Neural progenitor cell (in vitro differentiated cells): Measurements from ENCODE around the gene EFNB2. TPM values are rescaled to one million over a fixed set of nuclear protein-coding genes. Genes with fewer than 3 reads are reported as not detected.

ENCODE experiments used
- DNase-seq: peaks from one replicate; pipeline ENCODE4 v3.0.0-alpha.2; 2016; ENCODE audit warnings: low spot score
- H2AFZ ChIP-seq: fragments of 200-600 bp; sonication (generic); replicated peaks from 2 replicates; pipeline ENCODE4 v1.6.1; 2016; ENCODE audit warnings: antibody characterized with exemption
- H3F3A ChIP-seq: fragments of 200-600 bp; sonication (generic); 2 replicates; pipeline ENCODE4 v1.6.1; 2016; ENCODE audit warnings: antibody characterized with exemption, low read depth
- H3K27ac ChIP-seq: fragments of 200-600 bp; sonication (generic); 2 replicates; pipeline ENCODE4 v1.5.1; 2016; ENCODE audit warnings: mild to moderate bottlenecking
- H3K27me3 ChIP-seq: fragments of 200-600 bp; sonication (generic); 2 replicates; pipeline ENCODE4 v1.6.1; 2016; ENCODE audit warnings: mild to moderate bottlenecking, moderate library complexity
- H3K36me3 ChIP-seq: fragments of 200-600 bp; sonication (generic); 2 replicates; pipeline ENCODE4 v1.5.1; 2016
- H3K4me1 ChIP-seq: fragments of 200-600 bp; sonication (generic); 2 replicates; pipeline ENCODE4 v1.6.1; 2016; ENCODE audit warnings: mixed run types
- H3K4me2 ChIP-seq: fragments of 200-600 bp; sonication (generic); 2 replicates; pipeline ENCODE4 v1.6.1; 2016
- H3K4me3 ChIP-seq: fragments of 200-600 bp; sonication (generic); 2 replicates; pipeline ENCODE4 v1.5.1; 2016
- H3K79me2 ChIP-seq: fragments of 200-600 bp; sonication (generic); 2 replicates; pipeline ENCODE4 v1.6.1; 2016; ENCODE audit warnings: low read depth
- H3K9ac ChIP-seq: fragments of 200-600 bp; sonication (generic); 2 replicates; pipeline ENCODE4 v1.6.1; 2016
- H3K9me3 ChIP-seq: fragments of 200-600 bp; sonication (generic); 2 replicates; pipeline ENCODE4 v1.5.1; 2016; ENCODE audit warnings: low read depth
- H4K20me1 ChIP-seq: fragments of 200-600 bp; sonication (generic); 2 replicates; pipeline ENCODE4 v1.6.1; 2016; ENCODE audit warnings: low read depth
- H3K27ac Mint-ChIP-seq: 3 replicates; pipeline ENCODE4 v1.8.0; 2021; ENCODE audit warnings: mixed read lengths
- H3K27me3 Mint-ChIP-seq: 2 replicates; pipeline ENCODE4 v1.8.0; 2022; ENCODE audit warnings: low read depth, mild to moderate bottlenecking, inconsistent platforms, moderate library complexity, mixed read lengths; ENCODE audit not compliant: insufficient read depth
- H3K36me3 Mint-ChIP-seq: 3 replicates; pipeline ENCODE4 v1.8.0; 2021; ENCODE audit warnings: mixed read lengths
- H3K4me1 Mint-ChIP-seq: 3 replicates; pipeline ENCODE4 v1.8.0; 2021; ENCODE audit warnings: mixed read lengths
- H3K4me3 Mint-ChIP-seq: 3 replicates; pipeline ENCODE4 v1.8.0; 2021; ENCODE audit warnings: mild to moderate bottlenecking, moderate library complexity, mixed read lengths
- H3K9me3 Mint-ChIP-seq: 3 replicates; pipeline ENCODE4 v1.8.0; 2020; ENCODE audit warnings: mixed read lengths
- EZH2 ChIP-seq: fragments of 200-600 bp; sonication (generic); IDR thresholded peaks from 2 replicates; pipeline ENCODE4 v1.6.1; 2017; ENCODE audit warnings: antibody characterized with exemption, mild to moderate bottlenecking, moderate library complexity
- EZH2phosphoT487 ChIP-seq: fragments of 200-600 bp; sonication (generic); IDR thresholded peaks from 2 replicates; pipeline ENCODE4 v1.6.1; 2017; ENCODE audit warnings: antibody characterized with exemption
- total RNA-seq: library from RNA; depleted of rRNA; stranded (reverse); fragments of >200 nt; gene quantifications from 2 replicates; pipeline ENCODE4 v1.2.3, GENCODE V29; 2015; ENCODE audit warnings: low replicate concordance
- TF ChIP-seq, protein P1 (sequence below): fragments of 200-600 bp; sonication (generic); IDR thresholded peaks from 2 replicates; pipeline ENCODE4 v1.5.1; 2017; ENCODE audit warnings: antibody characterized with exemption, mild to moderate bottlenecking

EFNB2 gene
- total RNA-seq, 1 donor from 2014 or later: 101 TPM

DNA sequence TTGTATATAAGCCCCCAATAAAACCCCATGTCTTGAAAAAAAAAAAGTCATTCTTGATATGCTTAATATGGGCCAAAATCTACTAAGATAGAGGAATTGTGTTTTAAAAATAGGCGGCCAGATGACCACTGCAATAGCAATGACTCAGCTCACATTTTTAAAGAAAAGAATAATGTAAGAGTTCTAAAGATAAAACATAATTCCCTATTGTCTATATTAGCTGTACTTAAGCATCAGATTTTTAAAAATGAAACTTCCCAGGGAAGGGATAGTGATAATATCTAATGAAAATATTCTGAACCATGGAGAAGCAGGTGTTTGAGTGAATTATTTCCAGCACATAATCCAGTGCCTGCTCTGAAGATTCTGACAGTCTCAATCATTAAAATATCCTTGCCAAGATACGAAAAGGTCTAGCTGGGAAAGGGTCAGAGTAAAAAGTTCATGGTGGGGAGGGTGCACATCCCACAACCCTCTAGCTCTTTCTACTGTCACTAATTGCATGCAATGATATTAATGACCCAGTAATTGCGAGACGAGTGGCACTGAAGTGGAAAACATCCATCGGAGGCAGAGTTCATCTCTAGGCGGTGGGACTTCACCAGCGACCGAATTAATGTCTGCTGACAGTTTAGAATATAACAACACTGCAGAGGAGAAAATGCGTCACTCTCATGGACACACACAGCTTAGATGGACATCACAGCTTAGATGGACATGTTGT is 31.6 kb downstream of the EFNB2 start:
- TF ChIP-seq EZH2: no peak
- TF ChIP-seq, protein P1, sequence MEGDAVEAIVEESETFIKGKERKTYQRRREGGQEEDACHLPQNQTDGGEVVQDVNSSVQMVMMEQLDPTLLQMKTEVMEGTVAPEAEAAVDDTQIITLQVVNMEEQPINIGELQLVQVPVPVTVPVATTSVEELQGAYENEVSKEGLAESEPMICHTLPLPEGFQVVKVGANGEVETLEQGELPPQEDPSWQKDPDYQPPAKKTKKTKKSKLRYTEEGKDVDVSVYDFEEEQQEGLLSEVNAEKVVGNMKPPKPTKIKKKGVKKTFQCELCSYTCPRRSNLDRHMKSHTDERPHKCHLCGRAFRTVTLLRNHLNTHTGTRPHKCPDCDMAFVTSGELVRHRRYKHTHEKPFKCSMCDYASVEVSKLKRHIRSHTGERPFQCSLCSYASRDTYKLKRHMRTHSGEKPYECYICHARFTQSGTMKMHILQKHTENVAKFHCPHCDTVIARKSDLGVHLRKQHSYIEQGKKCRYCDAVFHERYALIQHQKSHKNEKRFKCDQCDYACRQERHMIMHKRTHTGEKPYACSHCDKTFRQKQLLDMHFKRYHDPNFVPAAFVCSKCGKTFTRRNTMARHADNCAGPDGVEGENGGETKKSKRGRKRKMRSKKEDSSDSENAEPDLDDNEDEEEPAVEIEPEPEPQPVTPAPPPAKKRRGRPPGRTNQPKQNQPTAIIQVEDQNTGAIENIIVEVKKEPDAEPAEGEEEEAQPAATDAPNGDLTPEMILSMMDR: no peak
- TF ChIP-seq EZH2phosphoT487: no peak
- Mint-ChIP-seq H3K36me3 (peaks cover 72% of the 10 kb centered on the region), H3K9me3 (peaks cover 3% of the 10 kb centered on the region), H3K27ac (no peak overlapping the region), H3K27me3 (peaks cover 2% of the 10 kb centered on the region), H3K4me1 (peaks cover 31% of the 10 kb centered on the region), H3K4me3 (no peak overlapping the region)
- Histone ChIP-seq H3K36me3 (peaks cover 20% of the 10 kb centered on the region), H3K27ac (no peak overlapping the region), H3K4me3 (no peak overlapping the region), H3K27me3 (no peaks in the 10 kb centered on the region), H3K9me3 (no peaks in the 10 kb centered on the region), H3K79me2 (peaks cover 100% of the 10 kb centered on the region), H2AFZ (no peak overlapping the region), H3K9ac (no peak overlapping the region), H3F3A (peaks cover 14% of the 10 kb centered on the region), H4K20me1 (peaks cover 100% of the 10 kb centered on the region), H3K4me2 (no peak overlapping the region), H3K4me1 (peaks cover 18% of the 10 kb centered on the region)
- DNase-seq: no peak

DNA sequence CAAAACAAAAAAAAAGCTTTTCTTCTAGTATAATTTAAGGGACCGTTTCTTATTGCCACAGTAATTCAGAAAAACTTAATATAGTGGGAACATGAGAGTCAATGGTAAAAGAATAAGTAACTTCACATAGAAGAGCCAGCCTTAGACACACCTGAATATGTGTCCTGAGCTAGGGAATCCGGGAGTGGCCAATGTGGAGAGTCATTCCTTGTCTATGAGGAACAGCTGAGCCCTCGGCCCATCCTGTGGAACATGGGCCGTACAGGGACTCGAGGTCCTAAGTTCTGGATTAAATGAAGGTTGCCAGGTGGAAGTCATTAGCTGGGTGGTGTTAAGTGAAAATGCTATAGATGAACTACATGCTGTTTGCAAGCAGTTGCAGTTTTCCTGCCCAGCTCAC is 32.2 kb downstream of the EFNB2 start:
- H3K4me1 ChIP-seq: peaks cover 18% of the 10 kb centered on the region

DNA sequence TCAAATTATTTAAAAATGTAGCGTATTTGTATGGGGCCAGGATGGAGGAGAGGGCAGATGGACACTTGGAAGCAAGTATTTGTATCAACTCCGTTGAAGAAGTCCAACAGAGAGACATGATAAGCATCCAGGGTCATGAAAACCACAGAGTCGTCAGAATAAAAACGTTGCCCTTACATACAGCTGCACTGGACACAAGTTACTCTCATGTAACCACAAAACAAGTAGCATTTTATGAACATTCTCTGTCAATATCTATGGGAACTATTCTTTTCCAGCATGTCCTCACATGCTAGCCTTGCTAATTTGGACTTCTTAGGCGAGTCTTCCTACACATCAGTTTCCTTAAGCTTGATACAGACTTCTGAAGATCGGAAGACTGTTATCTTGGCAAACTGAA is 35.0 kb downstream of the EFNB2 start:
- Histone ChIP-seq H4K20me1 (peaks cover 100% of the 10 kb centered on the region), H3F3A (peaks cover 12% of the 10 kb centered on the region), H3K27ac (no peak overlapping the region), H3K9me3 (no peaks in the 10 kb centered on the region), H3K36me3 (peaks cover 10% of the 10 kb centered on the region), H2AFZ (no peak overlapping the region), H3K27me3 (no peaks in the 10 kb centered on the region), H3K9ac (no peak overlapping the region), H3K4me3 (no peak overlapping the region), H3K4me1 (peaks cover 19% of the 10 kb centered on the region), H3K79me2 (peaks cover 100% of the 10 kb centered on the region), H3K4me2 (no peak overlapping the region)
- Mint-ChIP-seq H3K9me3 (peaks cover 3% of the 10 kb centered on the region), H3K4me3 (no peak overlapping the region), H3K4me1 (peaks cover 43% of the 10 kb centered on the region), H3K27ac (no peak overlapping the region), H3K27me3 (peaks cover 2% of the 10 kb centered on the region), H3K36me3 (peaks cover 63% of the 10 kb centered on the region)
- TF ChIP-seq, protein P1: no peak
- no peak for TF ChIP-seq EZH2phosphoT487
- TF ChIP-seq EZH2: no peak
- DNase-seq: no peak

More for the DNA sequence above, 32.2 kb downstream of the EFNB2 start:
- H3K27ac Mint-ChIP-seq: no peak overlapping the region
- peaks cover 2% of the 10 kb centered on the region for H3K27me3 Mint-ChIP-seq
- Histone ChIP-seq H3K79me2 (peaks cover 100% of the 10 kb centered on the region), H3K4me2 (no peak overlapping the region), H2AFZ (no peak overlapping the region), H3K27me3 (no peaks in the 10 kb centered on the region), H3K9ac (no peak overlapping the region), H3K36me3 (peaks cover 14% of the 10 kb centered on the region), H3K4me3 (no peak overlapping the region), H4K20me1 (peaks cover 100% of the 10 kb centered on the region), H3K27ac (no peak overlapping the region), H3F3A (peaks cover 11% of the 10 kb centered on the region), H3K9me3 (no peaks in the 10 kb centered on the region)
- peaks cover 66% of the 10 kb centered on the region for H3K36me3 Mint-ChIP-seq
- no peak for TF ChIP-seq EZH2
- TF ChIP-seq, protein P1: no peak
- no peak for TF ChIP-seq EZH2phosphoT487
- peaks cover 3% of the 10 kb centered on the region for H3K9me3 Mint-ChIP-seq
- H3K4me1 Mint-ChIP-seq: peaks cover 34% of the 10 kb centered on the region
- no peak overlapping the region for H3K4me3 Mint-ChIP-seq
- no peak for DNase-seq
